DMS79 treated with DMSO at 0.1 percent for 48 hours (cell line): ENCODE data around the gene LCN9.
A peak's percentile ranks its signal among the peaks of the same experiment; 100 is the strongest.

ENCODE experiments used
- DNase-seq: peaks from one replicate; lab custom pipeline; 2025; lab: John Stamatoyannopoulos, UW

Gene LCN9

DNA sequence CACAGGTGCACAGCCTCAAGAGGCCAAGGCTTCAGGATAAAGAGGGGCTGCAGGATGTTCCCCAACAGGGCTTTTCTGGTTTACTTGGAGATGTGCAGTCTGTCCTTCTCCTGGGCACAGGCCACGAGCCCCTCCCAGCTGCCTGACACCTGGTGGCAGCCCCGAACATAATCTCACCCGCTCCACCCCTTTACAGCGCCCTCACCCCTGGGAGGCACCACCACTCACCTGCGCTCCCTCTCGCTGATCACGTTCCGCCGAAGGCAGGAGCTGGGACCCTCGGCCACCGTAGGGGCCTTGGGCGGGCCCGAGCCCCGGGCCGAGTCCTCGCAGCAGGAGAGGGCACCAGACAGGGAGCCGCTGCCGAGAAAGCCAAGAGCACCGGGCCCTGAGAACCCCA, 35.7 kb downstream of the LCN9 start:
- DNase-seq = no peak

DNA sequence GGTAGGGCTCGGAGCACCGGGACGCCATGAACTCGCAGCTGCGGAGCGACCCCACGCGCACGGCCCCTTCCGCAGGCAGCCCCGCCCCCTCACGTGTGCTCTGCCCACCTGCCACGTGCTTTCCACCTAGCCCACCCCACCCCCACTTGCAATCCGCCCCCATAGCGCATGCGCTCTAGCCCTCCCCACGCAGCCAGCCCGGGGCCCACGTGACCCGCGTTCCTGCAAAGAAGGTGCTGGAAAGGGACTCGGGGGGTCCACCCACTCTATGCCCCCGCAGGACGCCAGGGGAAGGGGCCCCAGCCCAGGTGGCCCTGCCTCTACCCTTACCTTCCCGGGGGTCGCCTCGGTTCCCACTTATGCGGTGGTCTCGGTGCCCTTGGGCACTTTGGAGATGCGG, 36.3 kb downstream of the LCN9 start, which contains the start of gene SOHLH1:
Gene SOHLH1, minus strand, starts transcription at position 42 of the 400 bp plus-strand sequence. Its CDS starts 14 bp downstream, at position 28.
- DNase-seq = no peak

DNA sequence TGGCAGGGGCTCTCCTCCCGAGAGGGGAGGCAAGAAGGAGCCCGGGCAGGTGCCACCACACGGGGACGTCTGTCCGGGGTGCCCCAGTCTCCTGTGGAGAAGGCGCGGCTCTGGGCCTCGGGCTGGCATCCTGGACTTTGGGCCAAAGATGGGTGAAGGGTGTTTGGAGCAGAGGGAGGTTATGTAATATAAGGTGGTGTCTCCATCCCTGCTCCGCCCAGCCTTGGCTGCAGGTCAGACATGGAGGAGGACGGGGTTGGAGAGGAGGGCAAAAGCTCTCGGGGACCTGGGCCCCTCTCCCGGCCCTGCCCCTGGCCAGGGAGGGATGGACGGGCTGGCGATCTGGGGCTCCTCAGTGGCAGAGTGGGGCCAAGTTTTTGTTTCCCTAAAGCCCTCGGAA, 37.4 kb downstream of the LCN9 start:
- no peak for DNase-seq

DNA sequence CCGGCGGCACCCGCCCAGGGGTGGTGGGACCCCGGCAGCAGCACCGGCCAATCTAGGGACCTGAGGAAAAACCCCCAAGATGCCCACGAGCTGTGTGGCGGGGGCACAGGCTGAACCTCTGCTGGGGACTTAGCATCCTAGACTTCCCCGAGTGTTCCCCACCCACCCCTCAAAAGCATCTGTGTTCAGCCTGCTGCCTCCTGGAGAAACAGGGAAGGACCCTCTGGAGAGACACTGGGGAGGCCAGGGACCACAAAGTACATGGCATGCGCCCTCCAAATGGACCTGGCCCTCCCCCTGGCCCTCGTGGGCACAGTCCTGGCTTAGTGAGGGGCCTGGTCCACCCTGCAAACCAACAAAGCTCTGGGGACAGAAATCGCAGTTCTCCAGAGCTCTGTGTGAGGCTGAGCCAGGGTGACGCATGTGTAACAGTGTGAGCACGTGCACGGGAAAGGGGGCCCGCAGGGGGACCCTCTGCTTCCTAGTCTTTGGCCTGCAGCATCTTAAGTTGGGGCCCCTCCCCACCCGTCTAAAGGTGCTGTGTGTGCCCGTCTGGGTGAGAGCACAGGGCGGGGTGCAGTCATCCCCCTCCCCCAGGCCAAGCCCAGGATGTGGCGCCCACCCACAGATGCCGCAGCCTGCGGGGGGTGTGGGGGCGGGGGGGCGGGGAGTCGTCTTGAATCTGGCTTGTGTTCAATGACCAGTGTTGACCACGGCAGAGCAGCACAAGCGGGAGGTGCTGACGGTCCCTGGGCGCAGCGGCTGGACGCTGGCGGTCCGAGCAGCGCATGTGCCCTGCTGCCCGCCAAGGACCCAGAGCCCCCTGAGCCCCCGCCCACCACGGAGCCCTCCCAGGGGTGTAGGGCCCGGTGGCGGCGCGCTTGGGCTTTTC, 38.2 kb downstream of the LCN9 start:
- DNase-seq = no peak

DNA sequence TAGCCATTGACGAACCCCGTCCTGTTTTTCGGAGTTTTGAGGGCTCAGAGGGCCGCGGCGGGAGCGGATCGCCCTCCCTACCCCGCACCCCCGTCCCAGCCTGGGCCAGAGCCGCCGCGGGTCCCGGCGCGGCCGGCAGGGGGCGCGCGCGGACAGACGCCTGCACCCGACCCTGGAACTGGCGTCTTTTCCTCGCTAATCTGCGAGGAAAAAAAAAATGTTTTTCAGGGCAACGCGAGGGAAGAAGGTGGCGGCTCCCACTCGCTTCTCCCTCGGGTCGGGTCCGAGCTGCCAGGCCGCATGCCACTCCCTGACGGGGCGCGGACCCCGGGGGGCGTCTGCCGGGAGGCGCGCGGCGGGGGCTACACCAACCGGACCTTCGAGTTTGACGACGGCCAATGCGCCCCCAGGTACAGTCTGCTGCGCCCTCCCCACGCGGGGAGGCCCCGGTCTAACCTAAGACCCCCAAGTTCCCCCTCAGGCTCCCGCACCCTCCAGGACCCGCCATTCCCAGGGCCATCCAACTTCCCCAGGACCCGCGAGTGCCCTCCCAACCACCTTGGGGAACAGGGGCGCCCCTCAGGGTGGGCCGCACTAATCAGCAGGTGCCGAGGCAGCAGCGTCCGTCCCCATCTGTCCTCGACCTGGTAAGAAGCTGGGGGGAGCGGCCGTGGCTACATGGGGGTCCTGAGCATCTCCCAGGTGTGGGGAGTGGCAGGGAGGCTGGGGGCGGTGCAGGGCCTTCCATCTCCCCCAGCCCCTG, 39.0 kb downstream of the LCN9 start, which contains the start of gene KCNT1:
Gene KCNT1, plus strand, starts transcription at position 227 of the 763 bp plus-strand sequence. Its CDS starts 74 bp downstream, at position 301.
- DNase-seq = peak; percentile 29

DNA sequence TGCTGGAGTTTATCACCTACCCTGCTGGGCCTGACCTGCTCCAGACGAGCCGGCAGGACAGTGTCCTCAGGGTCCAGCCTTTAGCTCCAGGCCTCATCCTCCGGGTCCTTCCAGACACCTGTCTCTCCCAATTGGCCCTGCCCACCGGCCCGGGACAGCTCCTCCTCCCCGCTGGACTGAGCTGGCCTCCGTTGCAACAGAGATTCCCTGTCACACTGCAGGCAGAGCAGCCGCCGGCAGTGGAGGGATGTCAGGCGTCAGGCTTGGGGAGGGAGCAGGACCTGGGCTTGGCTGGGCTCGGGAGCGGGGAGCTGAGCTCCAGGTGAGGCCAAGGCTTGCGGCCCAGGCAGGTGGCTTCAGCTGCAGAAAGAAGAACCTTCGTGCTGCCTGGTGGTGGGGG, 40.6 kb downstream of the LCN9 start:
- no peak for DNase-seq

DNA sequence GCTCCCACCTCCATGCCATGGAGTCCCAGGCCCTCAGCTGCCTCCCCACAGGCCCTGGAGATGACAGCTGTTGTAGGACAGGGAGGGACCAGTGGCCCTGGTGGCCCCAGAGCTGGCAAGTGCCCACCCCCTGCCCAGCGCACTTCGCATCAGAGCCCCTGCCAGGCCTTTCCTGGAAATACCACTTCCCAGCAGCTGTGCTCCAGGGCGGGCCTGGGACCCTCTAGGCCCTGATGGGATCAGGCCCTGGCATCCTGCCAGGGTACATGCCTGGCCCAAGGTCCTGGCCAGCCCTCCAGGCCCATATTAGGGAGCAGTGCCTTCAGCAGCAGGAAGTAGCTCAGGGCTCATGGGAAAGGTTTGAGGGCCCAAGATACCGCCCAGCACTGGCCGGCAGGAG, 41.4 kb downstream of the LCN9 start:
- DNase-seq = no peak

DNA sequence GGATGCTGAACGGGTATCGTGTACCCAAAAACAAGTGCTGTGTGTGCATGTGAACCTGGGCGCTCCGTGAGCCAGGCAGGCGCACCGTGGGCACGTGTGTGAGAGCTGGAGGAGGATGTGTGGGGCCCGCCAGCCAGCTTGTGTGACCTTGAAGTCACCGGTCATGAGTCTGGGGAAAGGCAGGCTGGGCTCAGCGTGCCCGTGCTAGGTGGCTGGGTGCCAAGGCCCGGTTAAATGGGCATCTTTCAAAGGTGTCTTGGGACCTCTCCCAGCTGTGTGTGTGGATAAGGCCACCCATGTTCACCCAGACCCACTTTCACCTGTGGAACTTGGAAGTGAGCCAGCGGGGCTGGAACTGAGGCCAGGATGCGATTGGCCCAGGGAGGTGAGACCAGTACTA, 42.3 kb downstream of the LCN9 start:
- peak; percentile 43 for DNase-seq

DNA sequence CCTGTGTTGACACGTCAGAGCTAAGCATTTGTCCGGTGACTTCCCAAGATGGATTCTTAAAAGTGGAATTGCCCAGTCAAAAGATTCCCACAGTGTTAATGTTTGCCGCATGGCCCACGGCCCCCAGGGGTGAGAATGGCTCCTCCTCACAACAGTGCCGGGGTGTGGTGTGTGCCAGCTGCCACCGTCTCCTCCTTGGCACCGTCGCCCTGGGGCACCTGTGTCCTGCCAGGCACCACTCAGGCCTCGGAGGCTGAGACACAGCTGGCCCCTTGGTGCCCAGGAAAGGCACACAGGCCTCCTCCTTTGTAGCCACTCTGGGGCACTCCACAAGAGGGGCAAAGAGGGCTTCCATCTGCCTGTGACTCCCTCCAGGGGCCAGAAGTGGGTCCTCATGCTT, 43.2 kb downstream of the LCN9 start:
- peak; percentile 7 for DNase-seq

DNA sequence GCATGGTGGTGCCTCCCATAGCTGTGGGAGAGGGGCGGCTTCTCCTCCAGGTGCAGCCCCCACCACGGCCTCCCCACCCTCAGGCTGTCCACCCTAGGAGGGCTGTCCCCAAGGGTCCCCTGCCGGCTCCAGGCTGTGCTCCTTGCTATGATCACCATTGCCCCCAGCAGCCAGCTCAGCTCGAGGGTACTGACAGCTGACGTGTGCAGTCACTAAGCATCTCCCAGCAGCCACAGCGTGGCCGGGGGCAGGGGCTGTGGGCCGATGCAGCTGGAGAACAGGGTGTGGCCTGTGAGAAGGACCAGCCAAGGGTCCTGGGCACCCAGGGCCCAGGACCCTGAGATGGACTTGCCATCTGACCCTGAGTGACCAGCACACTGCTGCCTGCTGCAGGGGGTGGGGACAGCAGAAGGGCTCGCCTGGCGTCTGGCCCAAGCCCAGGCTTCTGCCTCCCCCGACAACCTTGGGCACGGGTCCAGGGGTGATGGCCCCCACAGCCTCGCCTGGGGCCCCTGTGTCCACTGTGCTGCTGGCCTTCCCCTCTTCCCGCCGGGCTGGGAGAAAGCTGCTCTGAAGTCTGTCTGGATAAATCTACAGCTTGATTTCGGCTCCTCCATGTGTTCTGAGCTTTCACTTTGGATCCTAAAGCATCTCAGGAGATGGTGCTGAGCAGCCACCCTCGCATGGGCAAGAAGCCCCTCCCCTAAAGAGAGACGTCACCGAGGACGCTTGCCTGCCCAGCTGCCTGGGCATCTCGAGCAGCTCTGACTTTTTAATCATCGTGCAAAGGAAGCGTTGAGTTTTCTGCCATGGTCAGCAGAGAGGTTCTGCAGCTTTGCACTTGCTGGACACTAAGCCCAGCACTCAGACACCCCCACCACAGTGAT, 44.4 kb downstream of the LCN9 start:
- DNase-seq = peak; percentile 8

DNA sequence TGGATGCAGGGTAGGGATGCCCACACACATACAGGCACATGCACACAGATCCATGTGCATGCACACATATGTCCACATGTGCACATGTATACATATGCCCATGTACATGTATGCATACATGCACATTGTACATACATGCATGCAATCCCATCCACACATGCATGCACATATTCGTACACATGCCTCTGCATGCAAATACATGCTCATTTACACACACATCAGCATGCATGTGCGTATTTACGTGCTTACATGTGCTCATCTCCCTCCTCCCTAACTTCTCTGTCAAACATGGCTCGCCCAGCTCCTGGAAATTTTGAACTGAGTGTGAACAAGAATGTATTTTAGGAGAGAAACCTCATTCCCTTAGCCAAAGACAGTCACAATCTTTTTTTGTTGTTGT, 45.1 kb downstream of the LCN9 start:
- DNase-seq = no peak

DNA sequence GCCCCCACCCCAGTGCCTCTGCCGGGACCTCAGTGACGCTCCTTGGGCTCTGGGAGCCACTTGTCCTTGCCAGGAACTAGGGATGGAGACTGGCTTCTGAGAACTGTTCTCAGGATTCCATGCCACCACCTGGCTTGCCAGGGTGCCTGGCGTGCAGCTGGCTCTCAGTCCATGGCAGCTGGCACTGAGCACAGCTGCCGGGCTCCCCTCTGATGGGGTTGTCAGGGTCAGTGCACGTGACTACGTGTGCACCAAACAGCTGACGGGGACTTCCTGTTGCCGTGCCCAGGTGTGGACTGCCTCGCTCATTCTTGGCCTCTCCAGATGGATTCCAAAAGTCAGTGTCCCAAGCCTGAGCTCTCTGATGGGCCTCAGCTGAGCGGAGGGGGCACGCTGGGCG, 48.3 kb downstream of the LCN9 start:
- peak; percentile 71 for DNase-seq

DNA sequence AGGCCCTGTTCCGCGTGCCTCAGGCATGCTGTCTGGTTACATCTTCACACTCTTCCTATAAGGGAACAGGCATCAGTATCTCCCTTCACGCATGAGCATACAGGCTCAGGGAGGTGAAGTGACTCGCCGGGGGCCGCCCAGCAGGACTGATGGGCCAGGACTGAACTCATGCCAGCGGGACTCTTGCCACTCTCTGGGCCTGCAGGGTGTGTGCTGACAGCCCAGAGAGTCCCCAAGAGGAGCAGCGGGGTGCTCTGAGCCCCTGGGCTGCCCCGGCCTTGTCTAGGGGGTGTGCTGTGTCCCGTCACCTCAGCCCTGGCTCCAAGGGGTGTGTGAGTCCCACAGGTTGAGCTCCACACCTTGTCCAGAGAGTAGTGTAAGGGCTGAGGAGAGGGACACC, 48.8 kb downstream of the LCN9 start:
- peak; percentile 38 for DNase-seq

DNA sequence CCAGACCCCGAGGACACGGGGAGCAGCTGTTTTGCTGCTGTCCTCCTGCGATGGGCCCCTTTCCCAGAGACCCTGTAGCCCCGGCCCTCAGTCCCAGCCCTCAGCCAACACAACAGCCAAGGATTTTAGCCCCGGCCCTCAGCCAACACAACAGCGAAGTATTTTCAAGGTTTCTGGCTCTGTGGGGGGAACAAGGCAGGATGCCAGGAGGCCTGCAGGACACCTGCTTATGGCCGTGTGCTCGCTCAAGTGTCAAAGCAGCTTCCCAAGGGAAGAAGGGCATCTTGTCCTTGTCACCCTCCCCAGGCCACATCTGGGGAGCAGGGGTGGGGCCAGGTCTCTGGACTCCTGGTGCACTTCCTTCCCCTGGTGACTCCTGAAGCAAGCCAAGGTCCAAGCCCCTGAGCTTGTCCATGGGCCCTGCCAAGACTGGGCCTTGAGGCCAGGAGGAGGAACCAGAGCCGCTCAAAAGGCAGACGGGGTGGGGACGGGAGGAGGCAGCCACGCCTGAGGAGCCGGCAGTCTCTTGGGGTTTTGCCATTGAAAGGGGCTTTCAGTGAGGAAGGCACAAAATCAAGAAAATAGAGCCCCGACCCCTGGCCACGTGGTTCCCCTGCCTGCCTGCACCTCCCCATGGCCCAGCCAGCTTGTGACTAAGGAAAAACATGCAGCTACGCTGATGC, 49.6 kb downstream of the LCN9 start:
- peak; percentile 80 for DNase-seq

DNA sequence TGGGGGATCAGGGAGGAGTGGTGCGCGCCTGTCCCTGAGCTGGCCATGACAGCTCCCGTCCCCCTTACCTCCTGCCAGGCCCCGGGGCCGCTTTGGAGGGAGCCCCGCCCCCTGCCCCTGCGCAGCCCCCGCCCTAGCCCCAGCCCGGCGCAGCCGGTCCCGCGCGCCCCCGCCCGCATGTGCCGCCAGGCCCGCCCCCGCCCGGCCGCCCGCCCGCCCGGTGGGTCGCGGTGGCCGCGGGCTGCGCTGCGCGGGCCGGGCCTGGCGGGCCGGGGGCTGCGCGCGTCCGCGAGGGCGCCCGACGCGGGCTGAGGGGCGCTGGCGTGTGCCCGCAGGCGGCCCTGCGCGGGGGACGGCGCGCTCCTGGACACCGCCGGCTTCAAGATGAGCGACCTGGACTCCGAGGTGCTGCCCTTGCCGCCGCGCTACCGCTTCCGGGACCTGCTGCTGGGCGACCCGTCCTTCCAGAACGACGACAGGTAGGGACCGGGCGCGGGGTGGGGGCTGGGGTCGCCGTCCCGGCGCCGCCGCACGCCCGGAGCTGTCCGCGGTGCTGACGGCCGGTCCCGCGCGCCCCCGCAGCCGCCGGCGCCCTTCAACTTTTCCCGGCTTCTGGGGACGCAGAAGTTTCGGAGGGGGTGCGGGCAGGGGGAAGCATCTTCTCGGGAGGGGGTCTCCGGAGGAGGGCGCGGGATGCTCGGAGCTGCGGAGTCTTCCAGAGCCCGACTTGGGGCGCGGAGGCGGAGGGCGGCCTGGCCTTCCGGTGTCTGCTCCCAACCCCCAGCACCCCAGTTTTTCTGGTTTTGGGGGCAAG, 51.3 kb downstream of the LCN9 start:
- DNase-seq = peak; percentile 14

DNA sequence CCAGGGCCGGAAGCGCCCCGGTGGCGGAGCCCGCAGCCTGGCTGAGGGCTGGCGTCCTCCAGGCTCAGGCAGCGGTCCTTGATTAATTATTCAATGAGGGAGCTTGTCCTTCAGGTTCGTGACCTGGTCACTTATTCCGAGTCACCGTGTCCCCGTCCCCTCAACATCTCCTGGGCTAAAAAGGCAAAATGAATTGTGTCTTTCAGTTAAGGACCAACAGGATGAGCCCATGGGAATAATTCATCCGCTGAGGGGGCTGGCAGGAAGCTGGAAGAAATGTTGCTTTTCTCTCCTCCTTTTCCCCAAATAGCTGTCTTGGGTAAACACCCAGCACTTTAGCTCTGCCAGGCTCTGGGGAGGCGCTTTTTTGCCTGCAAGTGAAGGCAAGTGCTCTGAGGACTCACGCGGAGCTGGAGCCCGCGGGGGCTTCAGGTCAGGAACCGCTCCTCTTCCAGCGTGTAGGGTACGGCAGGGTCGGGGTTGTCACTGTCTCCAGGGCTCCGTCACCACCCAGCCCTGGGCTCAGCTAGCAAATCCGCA, 52.0 kb downstream of the LCN9 start:
- DNase-seq = no peak

DNA sequence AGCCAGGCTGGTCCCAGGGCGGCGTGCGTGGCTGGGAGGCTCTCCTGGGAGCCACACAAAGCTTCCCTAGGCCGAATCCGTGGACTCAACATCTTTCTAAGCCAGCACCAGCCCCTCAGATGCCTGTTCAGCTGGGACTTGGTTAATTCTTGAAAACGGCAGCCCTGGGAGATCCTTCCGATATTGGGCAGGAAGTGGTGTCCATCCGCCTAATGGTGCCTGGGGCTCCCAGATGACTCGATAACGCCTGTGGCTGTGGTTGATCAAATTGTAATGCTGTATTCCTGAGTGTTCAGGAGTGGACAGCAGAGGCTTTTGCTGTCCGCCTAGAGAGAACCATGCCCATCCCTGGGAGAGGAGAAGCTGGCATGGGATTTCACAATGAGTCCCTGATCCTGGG, 52.9 kb downstream of the LCN9 start:
- no peak for DNase-seq
